GM18526 (cell line): Measurements from ENCODE around the gene ITIH3.

Source experiments
- POLR2A ChIP-seq: IDR thresholded peaks from 3 replicates; pipeline ENCODE4 v1.6.1; 2011; ENCODE audit not compliant: insufficient read length; ENCODE audit errors: extremely low read depth

The ITIH3 gene

GRCh38 chr3:52843108-52843865 is 48.7 kb downstream of the ITIH3 start:
- no peak for TF ChIP-seq POLR2A

GRCh38 chr3:52843881-52844280 is 49.3 kb downstream of the ITIH3 start:
- TF ChIP-seq POLR2A: no peak

- no peak for TF ChIP-seq POLR2A
These were observed 49.8 kb downstream of the ITIH3 start for GRCh38 chr3:52844290-52844975.

GRCh38 chr3:52845157-52845556 is 50.6 kb downstream of the ITIH3 start:
- no peak for TF ChIP-seq POLR2A

- TF ChIP-seq POLR2A: no peak
These were observed 51.3 kb downstream of the ITIH3 start for GRCh38 chr3:52845691-52846431.

- no peak for TF ChIP-seq POLR2A
These were observed 51.9 kb downstream of the ITIH3 start for GRCh38 chr3:52846432-52846965.

DNA sequence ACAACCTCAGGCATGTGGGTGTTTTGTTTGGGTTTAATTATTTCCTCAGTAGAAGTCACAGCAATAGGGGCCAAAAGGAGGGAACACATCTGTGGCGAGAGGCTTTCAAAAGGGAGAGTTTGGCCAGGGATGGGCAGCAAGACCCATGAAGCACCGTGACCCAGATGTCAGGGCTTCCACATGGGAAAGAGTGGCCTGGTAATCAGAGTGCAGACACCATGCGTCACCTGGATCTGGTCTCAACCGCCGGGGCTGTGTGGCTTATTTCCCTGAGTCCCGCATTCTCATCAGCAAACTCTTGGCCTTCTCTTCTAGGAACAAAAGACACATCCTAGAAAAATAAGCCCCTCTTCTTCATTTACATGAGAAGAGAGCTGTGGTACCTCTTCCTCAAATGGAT is 52.6 kb downstream of the ITIH3 start:
- no peak for TF ChIP-seq POLR2A

GRCh38 chr3:52847726-52848125 is 53.1 kb downstream of the ITIH3 start:
- no peak for TF ChIP-seq POLR2A

DNA sequence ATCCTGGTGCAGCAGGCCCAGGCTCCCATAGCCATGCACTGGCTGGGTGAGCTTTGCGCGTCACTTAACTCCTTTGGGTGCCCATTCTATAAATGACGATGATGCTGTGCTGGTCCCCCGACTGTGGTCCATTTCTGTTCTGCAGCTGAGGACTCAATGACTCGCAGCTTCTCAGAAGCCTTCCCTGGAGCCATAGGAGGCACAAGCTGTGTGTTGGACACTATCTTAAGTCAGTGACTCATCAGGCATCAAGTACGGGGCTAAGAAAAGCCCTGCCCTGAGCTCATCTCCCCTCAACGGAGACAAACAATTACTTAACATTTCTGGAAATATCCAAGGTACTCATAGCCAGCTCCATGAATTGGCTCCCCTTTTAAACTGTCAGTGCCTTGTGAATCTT is 54.0 kb downstream of the ITIH3 start:
- TF ChIP-seq POLR2A: no peak

DNA sequence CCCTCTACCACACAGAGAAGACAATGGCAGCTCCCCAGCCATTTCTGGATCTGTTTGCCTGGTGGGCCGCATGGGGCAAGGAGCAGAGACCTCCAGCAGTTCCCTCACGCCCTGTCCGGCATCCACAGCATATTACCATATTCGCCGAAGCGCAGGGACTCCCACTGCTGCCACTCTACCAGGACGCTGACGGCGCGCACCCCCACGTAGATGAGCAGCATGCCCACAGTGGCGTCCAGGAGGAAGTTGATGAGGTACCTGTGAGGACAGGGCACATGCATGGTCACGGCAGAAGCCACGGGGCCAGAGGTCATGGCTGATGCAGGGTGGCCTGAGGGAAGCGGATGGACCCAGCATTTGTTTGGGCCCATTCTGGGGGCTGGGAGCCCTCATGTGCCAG is 55.1 kb downstream of the ITIH3 start:
- no peak for TF ChIP-seq POLR2A

DNA sequence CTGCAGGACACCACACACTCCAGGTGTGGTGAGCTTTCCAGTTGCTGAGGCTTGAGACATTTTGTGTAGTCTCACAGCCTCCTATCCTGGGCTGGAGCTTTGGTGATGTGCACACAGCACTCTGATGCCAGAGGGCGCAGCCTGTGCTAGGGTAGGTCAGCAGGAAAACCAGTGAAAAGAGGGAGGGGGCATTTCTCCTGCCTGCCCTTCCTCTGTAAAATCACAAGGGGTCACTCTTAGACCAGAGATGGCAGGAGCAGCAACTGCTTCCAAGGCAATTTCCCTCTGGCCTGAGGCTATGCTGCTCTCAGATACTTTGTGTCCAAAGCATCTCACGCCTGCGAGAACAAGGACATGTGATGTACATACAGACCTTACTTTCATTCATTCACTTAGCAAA is 56.8 kb downstream of the ITIH3 start:
- no peak for TF ChIP-seq POLR2A

- TF ChIP-seq POLR2A: no peak
These were observed 57.8 kb downstream of the ITIH3 start for GRCh38 chr3:52852419-52852818.

DNA sequence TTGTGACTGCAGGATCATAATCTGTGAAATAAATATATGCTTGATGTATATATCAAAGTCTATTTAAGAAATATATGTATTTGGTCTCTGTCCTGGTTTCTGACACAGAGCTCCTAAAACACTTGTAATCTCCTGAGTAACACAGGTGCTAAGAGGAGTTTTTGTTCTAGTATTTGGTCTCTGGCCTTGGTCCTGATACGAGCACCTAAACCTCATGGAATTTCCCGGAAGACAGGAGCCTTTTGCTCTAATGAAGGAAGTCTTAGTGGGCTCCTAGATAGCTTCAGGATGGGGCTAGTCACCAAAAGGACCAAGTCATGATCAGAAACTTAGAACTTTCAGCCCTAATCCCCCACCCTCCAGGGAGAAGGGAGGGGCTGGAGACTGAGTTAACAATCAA is 59.4 kb downstream of the ITIH3 start:
- no peak for TF ChIP-seq POLR2A

DNA sequence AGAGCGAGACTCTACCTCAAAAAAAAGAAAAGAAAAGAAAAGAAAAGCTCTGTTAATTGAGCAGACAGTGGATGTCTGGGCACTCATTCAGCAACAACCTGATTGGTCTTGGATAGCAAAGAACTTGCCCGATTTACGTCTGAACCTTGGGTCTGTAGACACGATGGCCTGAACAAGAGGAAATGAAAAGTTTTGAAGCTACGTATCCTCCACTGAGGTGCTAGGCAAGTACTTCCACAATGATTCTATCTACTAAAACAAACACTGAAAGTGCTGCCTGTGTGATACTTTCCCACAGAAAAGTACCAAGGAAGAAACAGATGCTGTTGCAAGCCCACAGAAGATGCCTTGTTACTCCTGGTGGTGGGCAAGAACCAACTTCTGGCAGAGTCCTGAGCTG is 62.1 kb downstream of the ITIH3 start:
- TF ChIP-seq POLR2A: no peak

- TF ChIP-seq POLR2A: no peak
These were observed 62.5 kb downstream of the ITIH3 start for GRCh38 chr3:52857133-52857532.

GRCh38 chr3:52857864-52858263 is 63.3 kb downstream of the ITIH3 start:
- TF ChIP-seq POLR2A: no peak
